Stimulated activated CD8-positive, alpha-beta memory T cell treated with anti-CD3 and anti-CD28 coated beads, Interleukin-2, amount 100 ng/mL, for 1 hour (primary cell): ENCODE results near the gene TMEM52.
"Not testable (repeated sequence)": the region's sequence is repeated elsewhere in the genome, so short reads cannot be mapped to it uniquely, and the experiment has no call there.

Experiments
- DNase-seq, 2 donors: peaks; one replicate each; pipeline ENCODE4 v3.0.0-alpha.2; 2020; ENCODE audit warnings: low read depth in 2 of 2

Gene TMEM52

GRCh38 chr1:1946540-1946939 lies 27.5 kb upstream of the TMEM52 start:
- no peak for DNase-seq

GRCh38 chr1:1945782-1946393 lies 26.8 kb upstream of the TMEM52 start:
- no peak for DNase-seq

- peak in 1 of 2 donors; percentile 39 for DNase-seq
Observed at GRCh38 chr1:1943834-1944570, 24.9 kb upstream of the TMEM52 start.

GRCh38 chr1:1942753-1943656 lies 23.9 kb upstream of the TMEM52 start:
- no peak for DNase-seq

GRCh38 chr1:1941868-1942752 lies 23.0 kb upstream of the TMEM52 start:
- no peak for DNase-seq

- no peak for DNase-seq
Observed at GRCh38 chr1:1941211-1941841, 22.2 kb upstream of the TMEM52 start.

- DNase-seq = no peak
Observed at GRCh38 chr1:1940123-1940425, 21.0 kb upstream of the TMEM52 start.

GRCh38 chr1:1939296-1940122 lies 20.4 kb upstream of the TMEM52 start:
- DNase-seq = no peak

- no peak for DNase-seq
Observed at GRCh38 chr1:1938613-1939295, 19.7 kb upstream of the TMEM52 start.

GRCh38 chr1:1938276-1938573 lies 19.1 kb upstream of the TMEM52 start:
- no peak for DNase-seq

- no peak for DNase-seq
Observed at GRCh38 chr1:1937549-1938275, 18.6 kb upstream of the TMEM52 start.

- DNase-seq = no peak
Observed at GRCh38 chr1:1937061-1937460, 18.0 kb upstream of the TMEM52 start.

- DNase-seq = not testable (repeated sequence)
Observed at GRCh38 chr1:1934848-1935247, 15.8 kb upstream of the TMEM52 start.

GRCh38 chr1:1929639-1930545 lies 10.8 kb upstream of the TMEM52 start:
- DNase-seq = no peak

- no peak for DNase-seq
Observed at GRCh38 chr1:1929102-1929638, 10.1 kb upstream of the TMEM52 start.

GRCh38 chr1:1928231-1929101 lies 9.4 kb upstream of the TMEM52 start:
- no peak for DNase-seq

- no peak for DNase-seq
Observed at GRCh38 chr1:1927751-1928150, 8.7 kb upstream of the TMEM52 start.
